ENCODE results near the gene PLEKHM3.

PLEKHM3 gene

DNA sequence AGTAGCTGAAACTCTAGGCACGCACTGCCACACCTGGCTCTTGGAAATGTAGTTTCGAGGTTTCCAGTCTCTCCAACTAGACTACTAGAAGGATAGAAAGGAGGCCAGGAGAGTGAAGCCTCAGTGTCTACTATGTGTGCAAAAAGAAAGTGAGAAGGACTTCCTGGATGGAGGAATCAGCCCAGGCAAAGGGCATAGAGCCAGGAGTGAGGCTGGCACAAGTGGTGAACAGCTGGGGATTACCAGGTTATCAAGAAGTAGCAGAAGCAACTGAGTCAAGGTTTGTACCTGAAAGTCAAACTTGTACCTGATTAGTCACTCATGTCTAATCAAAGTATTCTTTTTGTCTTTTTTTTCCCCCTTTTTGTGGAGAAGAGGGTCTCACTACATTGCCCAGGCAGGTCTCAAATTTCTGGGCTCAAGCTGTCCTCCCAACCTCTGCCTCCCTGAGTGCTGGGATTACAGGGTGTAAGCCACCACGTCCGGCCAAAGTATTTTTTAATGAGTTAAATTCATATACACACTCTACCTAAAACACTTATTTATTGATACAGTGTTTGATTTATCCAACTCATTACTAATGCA lies 246.9 kb downstream of the PLEKHM3 start:
- no peak for DNase-seq

DNA sequence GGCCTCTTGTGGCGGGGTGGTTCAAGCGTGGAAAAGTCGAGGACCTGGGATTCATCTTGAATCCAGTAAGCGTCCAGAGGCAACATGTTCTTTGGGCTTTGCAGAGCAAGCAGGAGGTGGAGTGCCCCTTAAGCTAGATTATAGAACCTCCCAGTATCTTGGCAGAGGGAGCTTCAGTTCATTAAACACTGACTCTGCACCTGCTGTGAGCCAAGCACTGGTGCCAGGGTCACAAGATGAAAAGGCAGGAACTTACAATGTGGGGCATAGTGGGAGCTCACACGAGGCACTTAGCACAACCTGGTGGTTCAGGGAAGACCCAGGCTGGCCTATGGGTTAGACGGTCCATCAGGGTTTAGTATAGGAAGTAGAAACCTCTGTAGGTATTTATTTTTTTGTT lies 248.2 kb downstream of the PLEKHM3 start:
- no peak for DNase-seq

DNA sequence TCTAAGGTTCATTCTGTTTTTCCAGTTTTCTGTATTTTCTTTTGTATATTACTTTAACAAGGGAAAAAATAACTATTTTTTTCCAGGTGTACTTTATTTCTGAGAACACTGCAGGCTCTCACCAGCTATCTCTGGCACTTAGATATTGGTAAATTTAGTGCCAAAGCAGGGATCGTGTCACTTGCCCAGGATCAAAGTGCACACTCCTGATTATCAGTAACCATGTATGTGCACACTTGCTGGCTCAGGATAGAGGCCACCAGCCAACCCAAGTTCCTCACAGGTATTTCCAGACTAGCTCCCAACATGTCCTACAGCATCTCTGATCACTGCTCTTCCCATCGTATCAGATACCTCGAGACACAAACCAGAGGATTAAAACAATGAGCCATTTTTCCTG lies 249.9 kb downstream of the PLEKHM3 start:
- no peak for DNase-seq

DNA sequence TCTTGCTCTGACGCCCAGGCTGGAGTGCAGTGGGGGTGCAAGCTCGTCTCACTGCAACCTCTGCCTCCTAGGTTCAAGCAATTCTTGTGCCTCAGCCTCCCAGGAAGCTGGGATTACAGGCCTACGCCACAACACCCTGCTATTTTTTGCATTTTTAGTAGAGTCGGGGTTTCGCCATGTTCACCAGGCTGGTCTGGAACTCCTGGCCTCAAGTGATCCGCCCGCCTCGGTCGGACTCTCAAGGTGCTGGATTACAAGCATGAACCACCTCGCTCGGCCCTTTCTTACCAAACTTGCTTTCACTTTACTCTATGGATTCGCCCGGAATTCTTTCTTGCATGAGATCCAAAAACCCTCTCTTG lies 252.5 kb downstream of the PLEKHM3 start:
- DNase-seq = no peak

DNA sequence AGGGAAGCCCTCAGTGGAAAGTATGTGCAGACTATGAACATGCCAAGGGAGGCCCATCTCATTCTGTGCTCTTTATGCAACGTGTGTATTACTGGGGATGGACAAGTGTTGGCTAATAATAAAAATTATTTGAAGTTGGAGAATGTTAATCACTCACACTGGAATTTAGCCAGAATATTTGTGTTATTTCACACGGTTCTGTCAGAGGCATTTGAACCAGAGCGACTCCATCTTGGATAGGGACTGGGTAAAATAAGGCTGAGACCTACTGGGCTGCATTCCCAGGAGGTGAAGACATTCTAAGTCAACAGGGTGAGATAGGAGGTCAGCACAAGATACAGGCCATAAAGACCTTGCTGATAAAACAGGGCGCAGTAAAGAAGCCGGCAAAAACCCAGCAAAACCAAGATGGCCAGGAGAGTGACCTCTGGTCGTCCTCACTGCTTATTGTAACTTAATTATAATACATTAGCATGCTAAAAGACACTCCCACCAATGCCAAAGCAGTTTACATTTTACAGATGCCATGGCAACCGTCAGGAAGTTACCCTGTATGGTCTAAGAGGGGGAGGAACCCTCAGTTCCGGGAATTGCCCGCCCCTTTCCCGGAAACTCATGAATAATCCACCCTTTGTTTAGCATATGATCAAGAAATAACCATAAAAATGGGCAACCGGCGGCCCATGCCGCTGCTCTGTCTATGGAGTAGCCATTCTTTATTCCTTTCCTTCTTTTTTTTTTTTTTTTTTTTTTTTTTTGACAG lies 253.1 kb downstream of the PLEKHM3 start:
- peak; percentile 54 for DNase-seq

DNA sequence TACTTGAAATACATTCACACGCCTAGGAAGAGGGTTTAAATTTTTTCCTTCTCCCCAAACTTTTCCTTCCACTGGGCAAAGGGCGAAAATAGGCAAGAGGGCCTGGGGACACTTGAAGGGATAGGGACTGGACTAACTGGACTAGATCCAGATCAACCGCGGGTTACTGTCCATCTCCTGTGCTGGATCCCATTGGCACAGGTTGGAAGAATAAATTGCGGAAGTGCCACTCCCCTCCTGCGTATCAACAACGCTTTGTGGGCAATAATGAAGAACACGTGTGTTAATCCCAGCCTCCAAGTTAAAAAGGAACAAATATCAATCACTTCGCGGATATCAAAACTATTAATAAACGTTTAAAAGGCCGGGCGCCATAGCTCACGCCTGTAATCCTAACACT lies 253.9 kb downstream of the PLEKHM3 start:
- DNase-seq = no peak
